CD4-positive, alpha-beta T cell treated with Interleukin-15 for 4 hours (primary cell): ENCODE results near the gene ACP6.

Experiments used
- DNase-seq: peaks from one replicate; pipeline ENCODE4 v3.0.0-alpha.2; 2020; ENCODE audit warnings: low spot score

Gene ACP6

DNA sequence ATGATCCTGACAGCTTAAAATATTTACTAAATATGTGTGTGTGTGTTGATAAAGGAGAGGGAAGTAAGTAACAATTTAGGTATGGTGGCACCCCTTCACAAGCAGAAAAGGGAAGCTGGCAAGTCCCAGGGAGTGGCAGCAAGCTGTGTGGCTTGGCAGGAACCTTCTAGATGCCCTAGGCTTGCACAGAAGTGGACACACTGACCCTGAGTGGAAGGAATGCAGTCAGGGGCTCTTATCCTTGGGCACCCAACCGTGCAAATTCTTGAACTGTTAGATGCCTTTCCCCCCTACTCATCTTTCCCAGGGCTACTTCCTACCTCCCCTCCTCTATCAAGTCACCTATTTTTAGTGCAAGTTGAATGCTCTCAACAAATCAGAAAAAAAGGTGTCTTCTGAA lies 18.9 kb downstream of the ACP6 start:
- DNase-seq: no peak

DNA sequence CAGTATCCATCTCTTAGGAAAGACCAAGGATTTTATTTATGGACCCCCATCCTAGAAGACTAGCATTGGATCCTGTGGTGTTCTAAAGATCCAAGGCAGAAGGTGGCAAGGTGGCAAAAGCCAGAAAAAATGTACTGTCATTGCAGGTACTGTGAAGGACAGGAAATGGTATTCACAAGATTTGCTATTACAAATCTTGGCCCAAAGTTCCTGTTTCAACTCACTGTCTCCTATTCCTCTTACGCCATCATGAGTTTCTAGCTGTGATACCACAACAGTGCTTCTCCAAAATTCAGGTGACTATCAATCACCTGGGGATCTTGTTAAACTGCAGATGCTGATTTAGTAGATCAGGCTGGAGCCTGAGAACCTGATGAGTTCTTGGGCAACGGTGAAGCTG lies 21.4 kb downstream of the ACP6 start:
- no peak for DNase-seq

DNA sequence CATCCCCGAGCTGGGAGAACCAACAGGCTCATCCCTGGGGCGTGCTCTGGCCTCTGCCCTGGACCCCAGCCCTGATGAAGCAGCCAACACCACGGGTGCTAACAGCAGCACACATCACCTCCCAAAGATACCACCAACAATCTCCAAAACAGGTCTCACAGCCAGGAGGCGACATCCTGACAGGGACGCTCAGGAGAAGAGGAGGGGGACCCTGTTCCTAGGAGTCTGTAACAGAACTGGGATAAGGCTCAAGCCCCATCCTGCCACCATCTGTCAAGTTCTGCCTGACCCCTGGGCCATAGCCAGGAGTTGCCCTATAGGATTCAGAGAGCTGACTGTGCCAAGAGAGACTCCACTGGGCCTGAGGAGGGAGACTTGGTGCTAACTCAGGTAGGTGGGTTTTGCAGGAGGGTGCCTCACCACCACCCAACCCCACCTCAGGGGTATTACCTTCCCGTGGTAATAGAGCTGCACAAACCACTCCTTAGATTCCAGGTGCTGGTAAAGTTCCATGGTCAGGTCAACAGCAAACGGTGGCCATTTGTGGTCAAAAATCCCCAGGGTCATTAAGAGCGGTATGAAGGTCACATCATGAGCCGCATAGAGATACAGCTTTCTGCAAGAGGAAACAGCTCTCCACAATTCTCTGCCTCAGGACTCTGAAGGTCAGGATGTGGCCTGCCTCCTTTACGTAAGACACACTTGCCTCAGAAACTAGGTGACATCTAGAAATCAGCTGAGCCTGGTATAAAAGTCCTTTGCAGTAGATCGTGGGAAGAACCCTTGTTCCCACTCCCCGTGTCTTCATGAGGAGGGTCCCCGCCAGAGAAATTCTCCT lies 22.3 kb downstream of the ACP6 start:
- DNase-seq: peak; percentile 29

DNA sequence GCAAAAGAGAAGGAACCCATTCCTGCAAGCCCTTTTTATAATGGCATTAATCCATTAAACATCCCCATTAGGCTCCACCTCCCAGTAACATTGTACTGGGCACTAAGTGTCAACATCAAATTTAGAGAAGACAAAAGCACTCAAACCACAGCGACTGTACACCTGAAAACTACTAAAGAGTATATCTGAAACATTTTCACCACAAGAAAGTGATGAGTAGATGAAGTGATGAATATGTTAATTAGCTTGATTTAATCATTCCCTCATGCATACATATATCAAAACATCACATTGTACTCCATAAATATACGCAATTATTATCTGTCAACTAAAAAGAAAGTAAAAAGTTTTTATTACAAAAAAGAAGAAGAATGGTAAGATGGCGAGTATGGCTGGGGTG lies 26.4 kb downstream of the ACP6 start:
- no peak for DNase-seq

DNA sequence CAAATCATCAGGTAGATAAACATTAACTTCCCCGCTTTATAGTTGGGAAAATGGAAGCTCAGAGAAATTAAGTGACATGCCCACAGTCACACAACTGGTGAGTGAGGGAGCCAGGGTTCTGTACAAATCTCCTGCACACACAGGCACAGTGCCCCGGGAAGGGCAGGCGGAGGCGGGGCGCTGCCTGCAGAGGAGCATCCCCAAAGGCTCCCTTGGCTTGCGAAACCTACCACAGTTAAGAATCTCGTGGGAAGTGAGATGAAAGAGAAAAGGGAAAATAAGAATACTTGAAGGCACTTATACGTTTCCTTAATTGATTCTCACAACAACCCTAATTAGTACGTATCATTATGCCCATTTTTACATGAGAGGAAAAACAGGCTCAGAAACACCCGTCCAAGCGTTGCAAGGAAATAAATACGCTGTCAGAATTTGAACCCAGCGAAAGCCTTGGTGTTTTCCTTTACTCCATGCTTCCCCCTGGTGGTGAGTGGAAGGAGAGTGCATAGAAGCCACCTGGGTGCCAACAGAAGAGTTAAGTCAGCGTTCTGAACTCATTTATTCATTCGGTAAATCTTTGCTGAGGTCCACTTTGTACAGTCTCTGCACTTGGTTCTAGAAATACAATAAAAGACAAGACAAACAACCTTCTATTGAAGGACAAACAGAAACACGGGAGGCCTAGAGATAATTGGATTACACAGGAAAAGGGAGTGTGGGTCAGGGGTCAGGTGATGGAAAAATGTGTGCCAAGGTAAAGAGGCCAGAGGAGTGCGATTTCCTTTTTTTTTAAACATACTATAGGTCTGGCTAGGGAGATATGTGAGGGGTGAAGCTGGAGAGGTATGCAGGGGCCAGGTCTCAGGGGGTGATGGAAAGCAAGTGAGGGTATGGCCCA lies 28.4 kb downstream of the ACP6 start:
- DNase-seq: peak; percentile 74

DNA sequence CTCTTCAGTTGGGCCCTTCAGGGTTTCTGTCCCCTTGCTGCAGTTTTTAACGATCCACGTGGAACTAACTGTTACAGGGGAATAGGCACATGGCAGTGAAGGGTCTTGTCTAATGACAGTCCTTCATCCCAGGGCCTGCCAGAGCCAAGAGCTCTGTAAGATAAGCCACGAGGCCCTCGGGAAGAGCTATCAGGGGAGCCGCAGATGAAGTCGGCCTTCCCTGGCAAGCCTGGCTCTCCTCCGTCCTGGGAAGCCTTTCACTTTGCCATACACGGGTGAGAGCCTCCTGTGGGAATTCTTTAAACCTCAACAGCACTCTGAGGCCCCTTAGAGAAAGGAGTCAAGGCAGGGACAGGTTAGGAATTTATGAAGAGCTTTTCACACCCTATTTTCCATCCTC lies 29.0 kb downstream of the ACP6 start:
- DNase-seq: no peak

DNA sequence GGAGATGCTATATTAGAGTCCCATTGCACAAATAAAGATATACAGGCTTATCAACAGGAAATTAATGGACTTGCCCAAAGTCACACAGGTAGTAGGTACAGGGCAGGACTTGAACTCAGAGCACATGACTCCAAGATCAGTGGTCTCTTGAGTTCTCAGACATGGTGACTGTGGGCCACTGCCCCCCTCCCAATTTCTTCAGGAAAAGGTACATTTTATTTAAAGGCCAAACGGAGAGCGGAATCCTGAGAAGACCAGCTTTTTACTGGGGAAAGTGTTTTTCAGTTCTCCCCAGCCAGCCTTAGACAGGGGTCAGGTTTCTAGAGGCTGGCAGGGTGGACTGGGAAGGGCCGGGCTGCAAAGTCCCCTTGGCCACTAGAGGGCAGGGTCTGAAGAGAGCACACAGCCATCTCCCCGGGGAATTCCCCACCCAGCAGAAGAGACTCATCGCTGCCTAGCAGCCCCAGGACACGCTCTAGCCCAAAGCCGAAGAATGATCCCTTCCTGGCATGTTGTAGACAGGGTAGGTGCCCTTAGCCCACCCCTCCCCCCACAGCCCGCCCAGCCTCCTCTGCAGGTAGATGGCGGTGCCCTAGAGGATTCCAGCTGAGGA lies 29.7 kb downstream of the ACP6 start:
- peak; percentile 81 for DNase-seq

DNA sequence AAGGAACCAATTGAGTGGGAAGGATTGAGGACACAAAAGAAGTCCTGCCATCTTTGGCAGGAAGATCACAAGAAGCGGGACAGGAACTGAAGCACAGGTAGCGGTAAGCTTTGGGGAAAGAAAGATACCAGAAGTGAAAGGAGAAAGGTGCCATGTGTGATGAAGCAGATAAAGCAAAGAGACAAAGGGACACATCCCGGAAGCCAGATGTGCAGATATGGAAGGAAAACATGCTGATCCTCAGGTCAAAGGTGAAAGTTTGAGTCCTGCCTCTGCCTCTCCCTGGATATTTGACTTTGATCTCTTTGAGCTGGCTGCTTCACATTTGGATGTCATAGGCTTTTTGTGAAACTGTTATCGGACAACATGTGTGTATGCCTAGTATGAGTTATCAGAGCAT lies 34.0 kb downstream of the ACP6 start:
- DNase-seq: no peak

DNA sequence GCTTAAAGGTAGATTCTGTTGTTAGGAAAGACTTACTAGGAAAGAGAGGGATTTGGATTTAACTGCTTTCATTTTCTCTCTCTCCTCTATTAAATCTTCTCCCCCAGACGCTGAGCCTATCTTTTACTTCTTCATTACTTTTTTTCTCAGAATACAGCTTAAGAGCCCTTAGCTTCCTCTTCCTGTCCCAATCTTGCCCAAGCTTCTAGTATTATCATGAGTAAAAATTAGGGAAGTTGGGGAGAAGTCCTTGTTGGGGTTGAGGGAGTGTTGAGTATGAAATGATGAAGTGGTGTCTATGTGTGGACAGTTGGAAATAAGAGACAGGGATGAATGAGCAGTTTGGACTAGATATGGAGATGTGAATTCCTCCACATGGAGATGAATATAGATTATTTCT lies 35.0 kb downstream of the ACP6 start:
- no peak for DNase-seq

DNA sequence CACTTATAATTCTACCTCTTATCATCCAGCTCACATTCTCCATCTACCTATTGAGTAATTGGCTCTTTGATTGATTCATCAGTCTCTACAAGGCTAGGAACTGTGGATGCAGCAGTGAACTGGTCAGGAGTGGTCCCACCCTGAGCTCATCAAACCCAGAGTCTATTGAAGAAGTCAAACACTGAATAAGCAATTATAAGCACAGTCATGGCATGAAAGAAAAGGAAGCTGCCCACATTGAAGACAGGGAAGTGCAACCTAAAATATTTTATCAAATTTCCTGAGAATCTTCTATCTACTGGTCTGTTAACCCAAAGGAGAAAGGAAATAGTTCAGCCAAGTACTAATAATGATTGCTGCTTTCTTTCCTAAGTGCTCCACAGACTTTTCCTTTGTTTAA lies 35.7 kb downstream of the ACP6 start:
- no peak for DNase-seq

DNA sequence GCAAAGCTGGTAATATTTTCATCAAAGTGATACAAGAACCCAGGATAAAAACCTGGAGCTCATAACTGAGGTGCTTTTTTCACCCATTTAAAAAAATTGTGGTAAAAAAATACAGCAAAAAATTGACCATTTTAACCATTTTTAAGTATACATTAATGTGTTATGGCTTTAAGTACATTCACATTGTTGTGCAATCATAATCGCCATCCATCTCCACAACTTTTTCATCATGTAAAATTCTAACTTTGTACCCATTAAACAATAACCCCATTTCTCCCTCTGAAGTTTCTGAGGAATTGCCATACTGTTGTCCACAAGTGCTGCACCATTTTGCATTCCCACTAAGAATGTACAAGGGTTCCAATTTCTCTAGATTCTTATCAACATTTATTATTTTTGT lies 36.6 kb downstream of the ACP6 start:
- DNase-seq: no peak

DNA sequence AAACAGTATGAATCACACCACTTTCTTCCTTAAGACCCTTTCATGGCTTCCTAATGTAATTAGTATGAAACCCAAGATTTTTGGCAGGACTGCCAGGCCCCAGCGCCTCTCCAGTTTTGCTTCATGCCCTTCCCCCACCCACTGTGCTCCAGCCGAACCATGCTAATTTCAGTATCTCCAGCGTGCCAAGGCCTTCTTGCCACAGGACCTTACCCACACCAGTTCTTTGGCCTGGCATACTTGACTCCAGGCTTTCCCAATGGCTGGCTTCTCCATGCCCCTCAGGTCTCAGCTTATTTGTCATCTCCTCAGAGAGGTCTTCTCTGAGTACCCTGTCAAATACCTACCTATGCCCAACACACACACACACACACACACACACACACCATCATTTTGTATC lies 38.5 kb downstream of the ACP6 start:
- DNase-seq: no peak

DNA sequence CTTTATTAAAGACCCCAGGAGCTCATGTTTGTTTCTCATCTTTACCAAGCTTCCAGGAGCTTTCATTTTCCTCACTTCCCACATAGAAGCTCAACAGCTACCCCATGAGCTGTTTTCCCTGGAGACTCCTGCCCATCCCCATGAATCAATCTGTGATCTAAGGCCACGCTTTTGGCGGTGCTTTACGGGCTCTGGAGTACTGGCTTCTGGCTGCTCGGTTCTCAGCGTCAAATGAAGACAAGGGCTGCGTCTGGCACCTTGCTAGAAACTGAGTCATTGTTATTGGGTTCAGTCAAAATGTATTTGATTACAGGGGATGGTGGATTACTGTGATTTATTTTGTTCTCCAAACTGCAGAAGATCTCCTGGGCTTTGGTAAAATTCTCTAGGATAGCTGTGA lies 39.9 kb downstream of the ACP6 start:
- no peak for DNase-seq

DNA sequence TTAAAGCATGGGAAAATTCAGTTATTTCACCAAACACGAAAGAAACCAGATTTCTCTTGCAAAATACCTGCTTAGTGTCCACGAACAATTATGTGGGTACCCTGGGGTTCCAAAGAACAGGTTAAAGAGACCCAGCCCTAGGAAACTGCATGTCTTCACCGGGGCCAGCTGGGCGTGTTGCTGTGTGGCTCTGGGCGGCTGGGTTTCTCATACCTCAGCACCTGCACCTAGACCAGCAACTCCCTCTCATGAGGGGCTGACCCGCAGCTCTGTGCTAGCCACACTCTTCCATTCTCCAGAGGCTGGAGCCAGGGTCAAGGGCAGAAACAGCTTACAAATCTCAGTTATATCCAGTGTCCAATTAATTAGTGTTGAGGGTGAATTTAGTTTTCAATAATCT lies 40.3 kb downstream of the ACP6 start:
- DNase-seq: no peak

DNA sequence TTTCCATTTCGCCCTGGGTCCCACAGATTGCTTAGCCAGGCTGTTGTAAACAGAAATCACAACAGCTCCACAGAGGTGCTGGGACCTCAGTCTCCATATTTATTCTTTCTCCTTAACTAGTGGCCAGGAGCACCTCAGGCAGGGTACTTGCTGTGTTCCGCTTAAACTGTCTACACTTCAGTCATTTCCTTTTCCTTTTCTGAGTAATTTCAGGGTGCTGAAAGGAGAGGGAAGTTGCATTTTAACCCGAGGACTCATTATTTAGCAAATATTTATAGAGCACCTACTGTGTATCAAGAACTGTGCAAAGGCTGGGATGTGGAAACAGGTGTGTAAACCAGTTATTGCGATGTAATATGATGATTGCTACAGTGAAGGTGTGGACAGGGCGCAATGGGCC lies 41.9 kb downstream of the ACP6 start:
- DNase-seq: no peak

DNA sequence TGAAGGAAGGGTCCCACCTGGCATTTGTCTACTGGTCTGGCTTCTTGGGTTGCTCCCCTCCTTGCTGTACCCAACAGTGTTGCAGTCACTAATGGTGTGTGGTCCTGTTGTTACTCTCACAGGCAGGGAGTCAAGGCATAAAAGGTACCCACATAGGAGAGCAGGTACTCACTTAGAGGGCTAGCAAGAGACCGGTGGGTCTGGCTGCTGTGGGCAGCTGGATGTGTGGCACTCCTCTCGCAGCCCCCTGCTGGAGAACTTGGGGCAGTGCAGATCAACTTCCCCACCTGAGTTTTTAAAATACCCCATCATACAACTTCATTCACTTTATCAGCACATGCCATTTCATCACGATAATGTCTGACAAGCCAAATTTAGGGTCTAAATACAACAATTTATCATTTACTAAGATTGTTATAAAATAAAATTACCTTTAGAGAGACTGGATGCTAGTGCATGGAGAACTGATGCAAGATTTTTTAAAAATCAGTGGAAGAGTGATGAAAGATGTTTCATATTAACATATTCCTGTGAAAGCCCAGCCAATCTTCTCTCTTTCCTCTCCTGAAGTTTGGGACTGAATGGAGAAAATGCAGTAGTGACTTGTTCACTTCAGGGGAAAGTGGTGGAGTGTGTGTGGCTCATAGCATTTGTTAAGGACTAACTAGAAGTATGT lies 42.8 kb downstream of the ACP6 start:
- DNase-seq: peak; percentile 62

DNA sequence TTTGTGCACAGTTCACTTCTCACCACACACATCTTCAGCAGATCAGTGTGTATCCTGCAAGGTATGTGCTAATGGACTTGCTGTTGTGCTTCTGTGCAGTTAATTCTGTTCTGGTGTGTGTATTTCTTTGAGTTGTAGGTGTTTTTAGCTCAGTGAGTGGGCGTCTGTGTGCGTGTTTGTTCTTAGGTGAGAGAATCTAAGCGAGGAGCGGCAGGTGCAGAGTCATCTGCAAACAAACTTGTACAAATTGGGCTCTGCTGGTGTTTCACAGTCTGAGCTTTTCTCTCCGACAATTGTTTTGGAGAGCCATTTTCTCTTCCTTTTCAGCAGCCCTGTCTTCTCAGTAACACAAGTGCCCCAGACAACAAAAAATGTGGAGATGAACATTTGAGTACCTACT lies 43.6 kb downstream of the ACP6 start:
- no peak for DNase-seq

DNA sequence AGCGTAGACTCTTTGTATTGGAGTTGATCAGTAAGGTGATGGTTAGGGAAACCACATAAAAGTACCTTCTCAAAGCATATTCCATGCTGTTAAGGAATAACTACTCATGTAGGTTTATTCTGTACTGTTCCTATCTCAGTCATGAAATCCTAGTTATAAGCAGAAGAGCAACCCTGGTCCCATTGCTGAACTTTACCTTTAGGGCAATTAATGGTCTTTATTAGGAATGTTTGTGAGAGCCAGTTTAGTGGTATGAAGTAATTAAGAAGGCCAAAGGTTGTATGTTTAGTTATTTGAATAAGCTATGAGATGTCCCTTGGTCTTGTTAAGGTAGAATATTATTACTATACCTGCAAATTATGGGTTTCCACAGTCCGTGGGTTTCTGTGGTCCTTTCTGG lies 44.0 kb downstream of the ACP6 start:
- no peak for DNase-seq

DNA sequence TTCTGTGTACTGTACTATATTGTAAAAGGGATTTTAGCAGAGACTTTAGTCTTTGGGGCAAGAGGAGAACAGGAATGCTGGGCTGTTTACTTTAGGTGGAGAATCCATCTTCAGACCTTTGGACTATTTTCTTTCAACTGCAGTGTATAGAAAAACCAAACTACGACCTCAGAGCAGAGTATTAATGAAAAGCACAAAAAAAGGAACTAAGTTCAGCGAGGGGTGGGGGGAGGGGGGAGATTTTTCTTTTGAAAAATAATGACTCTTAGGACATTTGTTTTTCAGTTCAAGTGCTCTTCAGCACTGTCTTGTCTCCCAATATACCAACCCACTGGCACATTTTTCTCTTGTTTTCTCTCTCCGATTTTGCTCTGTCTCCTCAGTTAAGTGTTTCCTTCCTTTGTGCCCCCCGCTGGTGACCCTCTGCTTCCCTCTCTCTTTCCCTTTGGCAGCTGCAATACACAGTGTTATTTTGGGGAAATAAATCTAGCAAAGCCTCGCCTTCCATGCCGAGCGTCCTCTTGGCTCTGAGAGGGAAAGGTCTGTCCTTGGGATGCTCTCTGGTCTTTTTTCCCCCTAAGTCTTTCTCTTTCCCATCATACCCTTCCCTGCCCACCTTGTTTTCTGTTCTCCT lies 44.8 kb downstream of the ACP6 start:
- no peak for DNase-seq

DNA sequence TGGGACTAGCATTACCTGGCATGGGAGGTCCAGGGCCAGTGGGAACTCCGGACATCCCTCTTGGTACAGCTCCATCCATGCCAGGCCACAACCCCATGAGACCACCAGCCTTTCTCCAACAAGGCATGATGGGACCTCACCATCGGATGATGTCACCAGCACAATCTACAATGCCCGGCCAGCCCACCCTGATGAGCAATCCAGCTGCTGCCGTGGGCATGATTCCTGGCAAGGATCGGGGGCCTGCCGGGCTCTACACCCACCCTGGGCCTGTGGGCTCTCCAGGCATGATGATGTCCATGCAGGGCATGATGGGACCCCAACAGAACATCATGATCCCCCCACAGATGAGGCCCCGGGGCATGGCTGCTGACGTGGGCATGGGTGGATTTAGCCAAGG lies 45.8 kb downstream of the ACP6 start:
- DNase-seq: no peak

DNA sequence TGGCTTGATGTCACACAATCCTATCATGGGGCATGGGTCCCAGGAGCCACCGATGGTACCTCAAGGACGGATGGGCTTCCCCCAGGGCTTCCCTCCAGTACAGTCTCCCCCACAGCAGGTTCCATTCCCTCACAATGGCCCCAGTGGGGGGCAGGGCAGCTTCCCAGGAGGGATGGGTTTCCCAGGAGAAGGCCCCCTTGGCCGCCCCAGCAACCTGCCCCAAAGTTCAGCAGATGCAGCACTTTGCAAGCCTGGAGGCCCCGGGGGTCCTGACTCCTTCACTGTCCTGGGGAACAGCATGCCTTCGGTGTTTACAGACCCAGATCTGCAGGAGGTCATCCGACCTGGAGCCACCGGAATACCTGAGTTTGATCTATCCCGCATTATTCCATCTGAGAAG lies 46.3 kb downstream of the ACP6 start:
- no peak for DNase-seq

DNA sequence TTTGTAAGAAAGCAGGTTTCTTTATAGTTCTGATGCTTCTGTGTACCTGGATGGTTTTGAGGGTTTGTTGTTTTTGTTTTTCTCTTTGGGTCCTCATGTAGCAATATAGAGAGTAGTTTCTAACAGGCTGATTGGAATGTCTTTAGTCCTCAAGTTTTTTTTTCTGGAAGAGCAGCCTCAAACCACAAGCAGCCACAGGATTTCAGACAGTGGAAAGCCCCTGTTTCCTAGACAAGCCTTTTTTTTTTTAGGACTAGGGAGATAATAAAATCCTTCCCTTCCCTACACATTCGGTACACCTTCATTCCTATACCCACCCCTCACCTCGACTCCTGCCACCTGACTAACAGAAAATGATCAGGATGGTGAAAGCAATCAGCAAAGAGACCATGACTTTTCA lies 47.6 kb downstream of the ACP6 start:
- no peak for DNase-seq
